Kasumi-1 (cell line): ENCODE data around the gene RNF144B.

ENCODE experiments used
- DNase-seq, 2 experiments: peaks; one replicate each; lab custom pipeline; 2025; lab: John Stamatoyannopoulos, UW

The RNF144B gene

DNA sequence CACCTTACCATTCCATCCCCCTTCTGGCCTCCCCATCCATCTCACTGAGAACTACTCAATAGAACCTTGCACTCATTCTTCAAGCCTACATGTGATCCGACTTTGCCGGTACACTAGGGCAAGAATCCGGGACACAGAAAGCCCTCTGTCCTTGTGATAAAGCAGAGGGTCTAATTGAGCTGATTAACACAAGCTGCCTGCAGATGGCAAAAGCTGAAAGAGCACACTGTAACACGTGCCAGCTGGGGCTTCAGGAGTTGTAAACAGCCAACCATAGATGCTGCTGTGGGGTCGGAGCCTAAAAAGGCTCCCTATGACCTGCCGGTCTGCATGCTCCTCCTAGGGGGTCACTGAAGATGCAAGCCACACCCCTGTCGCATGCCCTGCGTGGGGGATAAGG is 124.1 kb downstream of the RNF144B start:
- DNase-seq, result no peak

DNA sequence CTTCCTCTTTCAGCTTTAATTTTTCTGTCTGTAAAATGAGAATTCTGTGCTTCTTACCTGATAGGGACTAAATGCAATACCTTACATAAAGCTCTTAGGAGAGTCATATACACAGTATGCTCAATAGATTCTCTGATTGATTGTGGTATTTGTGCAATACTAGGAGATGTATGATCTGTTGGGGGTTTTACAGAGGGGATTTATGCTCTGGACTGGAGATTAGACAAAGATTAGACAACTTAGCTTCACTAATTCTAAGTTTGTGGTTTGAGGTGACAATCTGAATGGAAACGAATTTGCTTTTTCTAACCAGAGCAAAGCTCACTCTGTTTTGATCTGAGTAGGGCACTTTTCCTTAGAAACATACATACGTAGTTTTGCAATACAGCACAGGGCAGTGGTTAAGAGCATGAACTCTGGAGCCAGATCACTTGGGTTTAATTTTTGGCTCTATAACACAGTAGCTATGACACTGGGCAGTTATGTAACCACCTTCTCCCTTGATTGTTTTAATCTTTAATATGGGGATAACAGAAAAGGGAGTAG is 126.2 kb downstream of the RNF144B start:
- no peak for DNase-seq

- DNase-seq, result no peak
Observed at GRCh38 chr6:18514180-18514579, 127.0 kb downstream of the RNF144B start.

GRCh38 chr6:18515767-18516166 is 128.6 kb downstream of the RNF144B start:
- DNase-seq, result no peak
